WTC11 (cell line): Measurements from ENCODE around the gene BIRC3. TPM values are rescaled to one million over a fixed set of nuclear protein-coding genes. Genes with fewer than 3 reads are reported as not detected.

ENCODE experiments used
- ATAC-seq: fragments of 200-7000 bp; cut with Tn5 transposase; 2 replicates; pipeline ENCODE4 v1.10.0; 2021; ENCODE audit warnings: mild to moderate bottlenecking, moderate library complexity
- CTCF ChIA-PET: fragments of 300-600 bp; sonication (Branson Sonifier 250); formaldehyde crosslinking; loops from one replicate; lab custom pipeline; 2021; ENCODE audit warnings: antibody characterized with exemption; lab: Charles Lee
- POLR2A ChIA-PET: fragments of 350-600 bp; sonication (Branson Sonifier 250); formaldehyde crosslinking; loops from one replicate; lab custom pipeline; 2021; ENCODE audit warnings: antibody characterized with exemption; lab: Charles Lee
- DNase-seq: peaks from one replicate; pipeline ENCODE4 v3.0.0; 2021; ENCODE audit warnings: low spot score
- H3K27ac Mint-ChIP-seq: 2 replicates; pipeline ENCODE4 v1.8.0; 2021; ENCODE audit warnings: mixed read lengths
- H3K27me3 Mint-ChIP-seq: 2 replicates; pipeline ENCODE4 v1.8.0; 2021; ENCODE audit warnings: low read depth, mild to moderate bottlenecking, moderate library complexity, mixed read lengths
- H3K36me3 Mint-ChIP-seq: 2 replicates; pipeline ENCODE4 v1.8.0; 2021; ENCODE audit warnings: mixed read lengths
- H3K4me1 Mint-ChIP-seq: 2 replicates; pipeline ENCODE4 v1.8.0; 2022; ENCODE audit warnings: mixed read lengths
- H3K4me3 Mint-ChIP-seq: 2 replicates; pipeline ENCODE4 v1.8.0; 2021; ENCODE audit warnings: mild to moderate bottlenecking, moderate library complexity, mixed read lengths
- H3K9me3 Mint-ChIP-seq: 2 replicates; pipeline ENCODE4 v1.8.0; 2021; ENCODE audit warnings: mixed read lengths
- AFF4 ChIP-seq: sonication (generic); formaldehyde crosslinking; IDR thresholded peaks from 2 replicates; pipeline ENCODE4 v1.8.1; 2023; ENCODE audit warnings: mild to moderate bottlenecking, missing genetic modification reagents, borderline replicate concordance
- ATF1 ChIP-seq: sonication (generic); formaldehyde crosslinking; IDR thresholded peaks from 2 replicates; pipeline ENCODE4 v1.8.1; 2023; ENCODE audit warnings: mild to moderate bottlenecking, moderate library complexity, missing genetic modification reagents
- CBFB ChIP-seq: sonication (generic); formaldehyde crosslinking; IDR thresholded peaks from 2 replicates; pipeline ENCODE4 v1.8.1; 2022; ENCODE audit warnings: mild to moderate bottlenecking, low read depth, missing genetic modification reagents
- CDX4 ChIP-seq: fragments of 250-450 bp; sonication (Bioruptor Pico); IDR thresholded peaks from 2 replicates; pipeline ENCODE4 v1.9.0; 2021; ENCODE audit warnings: moderate library complexity, mild to moderate bottlenecking, inconsistent platforms, borderline replicate concordance
- CREB1 ChIP-seq: sonication (generic); formaldehyde crosslinking; IDR thresholded peaks from 2 replicates; pipeline ENCODE4 v1.8.0; 2023; ENCODE audit warnings: mild to moderate bottlenecking, missing genetic modification reagents
- ELF4 ChIP-seq: sonication (generic); formaldehyde crosslinking; IDR thresholded peaks from 2 replicates; pipeline ENCODE4 v1.8.1; 2022; ENCODE audit warnings: low read depth, mild to moderate bottlenecking, moderate library complexity, missing genetic modification reagents
- HMGA2 ChIP-seq: fragments of 250-450 bp; sonication (Bioruptor Pico); IDR thresholded peaks from 2 replicates; pipeline ENCODE4 v1.4.0; 2021; ENCODE audit warnings: mild to moderate bottlenecking, moderate library complexity
- IRF2 ChIP-seq: sonication (generic); formaldehyde crosslinking; IDR thresholded peaks from 2 replicates; pipeline ENCODE4 v1.8.0; 2022; ENCODE audit warnings: low read depth, missing genetic modification reagents, borderline replicate concordance
- JUN ChIP-seq: sonication (generic); formaldehyde crosslinking; IDR thresholded peaks from 2 replicates; pipeline ENCODE4 v1.8.0; 2023; ENCODE audit warnings: mild to moderate bottlenecking, missing genetic modification reagents
- NFE2L1 ChIP-seq: sonication (generic); formaldehyde crosslinking; IDR thresholded peaks from 2 replicates; pipeline ENCODE4 v1.8.1; 2023; ENCODE audit warnings: missing genetic modification reagents
- PRDM15 ChIP-seq: sonication (generic); formaldehyde crosslinking; IDR thresholded peaks from 2 replicates; pipeline ENCODE4 v1.8.0; 2022; ENCODE audit warnings: missing genetic modification reagents
- SMAD4 ChIP-seq: sonication (generic); formaldehyde crosslinking; IDR thresholded peaks from 2 replicates; pipeline ENCODE4 v1.8.0; 2022; ENCODE audit warnings: mild to moderate bottlenecking, missing genetic modification reagents
- TEAD1 ChIP-seq: sonication (generic); formaldehyde crosslinking; IDR thresholded peaks from 2 replicates; pipeline ENCODE4 v1.8.0; 2022; ENCODE audit warnings: mild to moderate bottlenecking, missing genetic modification reagents
- ZBTB21 ChIP-seq: sonication (generic); formaldehyde crosslinking; IDR thresholded peaks from 2 replicates; pipeline ENCODE4 v1.8.1; 2023; ENCODE audit warnings: mild to moderate bottlenecking, missing genetic modification reagents, borderline replicate concordance
- ZNF281 ChIP-seq: sonication (generic); formaldehyde crosslinking; IDR thresholded peaks from 2 replicates; pipeline ENCODE4 v1.8.0; 2023; ENCODE audit warnings: mild to moderate bottlenecking, missing genetic modification reagents
- ZNF423 ChIP-seq: fragments of 250-450 bp; sonication (Bioruptor Pico); IDR thresholded peaks from 2 replicates; pipeline ENCODE4 v2.1.2; 2022; ENCODE audit warnings: mild to moderate bottlenecking, moderate library complexity
- total RNA-seq: library from RNA; stranded (reverse); gene quantifications from 3 replicates; pipeline ENCODE4 v1.2.3, GENCODE V29; 2021
- TF ChIP-seq, protein P1 (sequence below): sonication (generic); formaldehyde crosslinking; IDR thresholded peaks from 2 replicates; pipeline ENCODE4 v1.8.1; 2022; ENCODE audit warnings: missing genetic modification reagents, borderline replicate concordance
- TF ChIP-seq, protein P2 (sequence below): fragments of 250-450 bp; sonication (Bioruptor Pico); IDR thresholded peaks from 2 replicates; pipeline ENCODE4 v1.9.0; 2021; ENCODE audit warnings: mild to moderate bottlenecking, borderline replicate concordance

Gene BIRC3
- total RNA-seq, 1 experiment from 2014 or later, result 0.33 TPM

DNA sequence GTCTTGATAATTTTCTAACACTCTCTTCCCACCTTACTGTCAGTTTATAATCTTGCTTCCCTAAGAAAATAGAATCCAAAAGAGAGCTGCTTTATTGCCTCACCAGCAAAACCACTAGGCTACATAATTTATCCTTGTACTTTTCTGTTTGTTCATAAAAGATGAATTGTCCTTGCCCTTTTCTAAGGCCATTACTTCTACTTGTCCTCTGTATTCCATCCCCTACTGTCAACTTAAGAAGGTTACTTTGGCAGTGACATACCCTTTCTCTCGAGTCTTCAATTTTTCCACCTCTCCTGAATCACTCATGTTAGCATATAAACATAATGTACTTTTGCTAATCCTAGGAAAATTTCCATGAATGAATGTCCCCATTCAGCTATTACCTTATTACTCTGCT lies 47.7 kb downstream of the BIRC3 start:
- Mint-ChIP-seq H3K4me1 (no peaks in the 10 kb centered on the region), H3K9me3 (no peaks in the 10 kb centered on the region; the same call in 1 of the 2 replicates), H3K36me3 (peaks cover 62% of the 10 kb centered on the region), H3K4me3 (no peak overlapping the region), H3K27me3 (no peaks in the 10 kb centered on the region), H3K27ac (no peak overlapping the region)
- ChIA-PET POLR2A (no interaction called here), CTCF (no interaction called here)
- ATAC-seq (no peak), DNase-seq (no peak)
- TF ChIP-seq JUN (CRISPR knock-in tag), result no peak
- TF ChIP-seq, protein P1, sequence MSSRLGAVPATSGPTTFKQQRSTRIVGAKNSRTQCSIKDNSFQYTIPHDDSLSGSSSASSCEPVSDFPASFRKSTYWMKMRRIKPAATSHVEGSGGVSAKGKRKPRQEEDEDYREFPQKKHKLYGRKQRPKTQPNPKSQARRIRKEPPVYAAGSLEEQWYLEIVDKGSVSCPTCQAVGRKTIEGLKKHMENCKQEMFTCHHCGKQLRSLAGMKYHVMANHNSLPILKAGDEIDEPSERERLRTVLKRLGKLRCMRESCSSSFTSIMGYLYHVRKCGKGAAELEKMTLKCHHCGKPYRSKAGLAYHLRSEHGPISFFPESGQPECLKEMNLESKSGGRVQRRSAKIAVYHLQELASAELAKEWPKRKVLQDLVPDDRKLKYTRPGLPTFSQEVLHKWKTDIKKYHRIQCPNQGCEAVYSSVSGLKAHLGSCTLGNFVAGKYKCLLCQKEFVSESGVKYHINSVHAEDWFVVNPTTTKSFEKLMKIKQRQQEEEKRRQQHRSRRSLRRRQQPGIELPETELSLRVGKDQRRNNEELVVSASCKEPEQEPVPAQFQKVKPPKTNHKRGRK (CRISPR knock-in tag), result no peak
- TF ChIP-seq HMGA2 (CRISPR knock-in tag), result no peak
- no peak for TF ChIP-seq AFF4
- TF ChIP-seq ATF1 (CRISPR knock-in tag), result no peak
- no peak for TF ChIP-seq PRDM15 (CRISPR knock-in tag)
- TF ChIP-seq ELF4, result no peak
- no peak for TF ChIP-seq ZNF423 (CRISPR knock-in tag)
- TF ChIP-seq NFE2L1 (CRISPR knock-in tag), result no peak
- no peak for TF ChIP-seq SMAD4 (CRISPR knock-in tag)
- no peak for TF ChIP-seq ZNF281 (CRISPR knock-in tag)
- TF ChIP-seq TEAD1 (CRISPR knock-in tag), result no peak
- TF ChIP-seq CDX4, result no peak
- TF ChIP-seq, protein P2, sequence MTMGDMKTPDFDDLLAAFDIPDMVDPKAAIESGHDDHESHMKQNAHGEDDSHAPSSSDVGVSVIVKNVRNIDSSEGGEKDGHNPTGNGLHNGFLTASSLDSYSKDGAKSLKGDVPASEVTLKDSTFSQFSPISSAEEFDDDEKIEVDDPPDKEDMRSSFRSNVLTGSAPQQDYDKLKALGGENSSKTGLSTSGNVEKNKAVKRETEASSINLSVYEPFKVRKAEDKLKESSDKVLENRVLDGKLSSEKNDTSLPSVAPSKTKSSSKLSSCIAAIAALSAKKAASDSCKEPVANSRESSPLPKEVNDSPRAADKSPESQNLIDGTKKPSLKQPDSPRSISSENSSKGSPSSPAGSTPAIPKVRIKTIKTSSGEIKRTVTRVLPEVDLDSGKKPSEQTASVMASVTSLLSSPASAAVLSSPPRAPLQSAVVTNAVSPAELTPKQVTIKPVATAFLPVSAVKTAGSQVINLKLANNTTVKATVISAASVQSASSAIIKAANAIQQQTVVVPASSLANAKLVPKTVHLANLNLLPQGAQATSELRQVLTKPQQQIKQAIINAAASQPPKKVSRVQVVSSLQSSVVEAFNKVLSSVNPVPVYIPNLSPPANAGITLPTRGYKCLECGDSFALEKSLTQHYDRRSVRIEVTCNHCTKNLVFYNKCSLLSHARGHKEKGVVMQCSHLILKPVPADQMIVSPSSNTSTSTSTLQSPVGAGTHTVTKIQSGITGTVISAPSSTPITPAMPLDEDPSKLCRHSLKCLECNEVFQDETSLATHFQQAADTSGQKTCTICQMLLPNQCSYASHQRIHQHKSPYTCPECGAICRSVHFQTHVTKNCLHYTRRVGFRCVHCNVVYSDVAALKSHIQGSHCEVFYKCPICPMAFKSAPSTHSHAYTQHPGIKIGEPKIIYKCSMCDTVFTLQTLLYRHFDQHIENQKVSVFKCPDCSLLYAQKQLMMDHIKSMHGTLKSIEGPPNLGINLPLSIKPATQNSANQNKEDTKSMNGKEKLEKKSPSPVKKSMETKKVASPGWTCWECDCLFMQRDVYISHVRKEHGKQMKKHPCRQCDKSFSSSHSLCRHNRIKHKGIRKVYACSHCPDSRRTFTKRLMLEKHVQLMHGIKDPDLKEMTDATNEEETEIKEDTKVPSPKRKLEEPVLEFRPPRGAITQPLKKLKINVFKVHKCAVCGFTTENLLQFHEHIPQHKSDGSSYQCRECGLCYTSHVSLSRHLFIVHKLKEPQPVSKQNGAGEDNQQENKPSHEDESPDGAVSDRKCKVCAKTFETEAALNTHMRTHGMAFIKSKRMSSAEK, result no peak
- TF ChIP-seq ZBTB21, result no peak
- TF ChIP-seq CREB1 (CRISPR knock-in tag), result no peak
- TF ChIP-seq CBFB, result no peak
- TF ChIP-seq IRF2, result no peak
